Astrocyte (in vitro differentiated cells and primary cell): Measurements from ENCODE around the gene DDX27.

Source experiments
- CTCF ChIP-seq: IDR thresholded peaks from 2 replicates; pipeline ENCODE4 v1.5.1; 2011; ENCODE audit warnings: low read depth, mild to moderate bottlenecking, inconsistent platforms, low read length, moderate library complexity; ENCODE audit not compliant: insufficient read depth
- EZH2 ChIP-seq: IDR thresholded peaks from 2 replicates; pipeline ENCODE4 v1.6.1; 2012; ENCODE audit warnings: mild to moderate bottlenecking, low read length, inconsistent platforms; ENCODE audit not compliant: insufficient read depth

GRCh38 chr20:49210757-49211110 is 8.5 kb upstream of the DDX27 start:
- TF ChIP-seq CTCF (no peak), EZH2 (no peak)
